Large intestine (tissue), 3 donors: ENCODE results near the gene SLC20A1. TPM values are rescaled to one million over a fixed set of nuclear protein-coding genes. Genes with fewer than 3 reads are reported as not detected.
A peak's percentile ranks its signal among the peaks of the same experiment; 100 is the strongest.

Source experiments
- DNase-seq, 2 donors: peaks; one replicate each; pipeline versions ENCODE4 v3.0.0 to v3.0.0-alpha.2; 2013
- H3K27ac ChIP-seq: one replicate; pipeline ENCODE4 v1.5.1; 2013; ENCODE audit warnings: low read length
- H3K27me3 ChIP-seq: 2 replicates; pipeline ENCODE4 v1.6.1; 2013; ENCODE audit warnings: low read length; ENCODE audit not compliant: control insufficient read depth, insufficient read depth
- H3K36me3 ChIP-seq: 2 replicates; pipeline ENCODE4 v1.6.1; 2013; ENCODE audit warnings: low read length; ENCODE audit not compliant: control insufficient read depth, insufficient read depth
- H3K4me1 ChIP-seq: one replicate; pipeline ENCODE4 v1.6.1; 2013; ENCODE audit warnings: low read length; ENCODE audit not compliant: control insufficient read depth, insufficient read depth
- H3K4me3 ChIP-seq: one replicate; pipeline ENCODE4 v1.5.1; 2013; ENCODE audit warnings: low read length
- H3K9me3 ChIP-seq: one replicate; pipeline ENCODE4 v1.6.1; 2013; ENCODE audit warnings: mild to moderate bottlenecking, low read depth, low read length, moderate library complexity; ENCODE audit not compliant: control insufficient read depth
- WGBS: methylation state at CpG from one replicate; pipeline ENCODE4 v1.1.5; 2013; ENCODE audit warnings: low lambda C conversion rate; ENCODE audit not compliant: insufficient coverage; 5-methylcytosine and 5-hydroxymethylcytosine counted together
- polyA plus RNA-seq: library from polyadenylated mRNA; unstranded; fragments of 120-200 nt; gene quantifications from one replicate; pipeline ENCODE4 v1.2.1, GENCODE V29; 2013

The SLC20A1 gene
- polyA plus RNA-seq, 1 donor = 42.1 TPM

DNA sequence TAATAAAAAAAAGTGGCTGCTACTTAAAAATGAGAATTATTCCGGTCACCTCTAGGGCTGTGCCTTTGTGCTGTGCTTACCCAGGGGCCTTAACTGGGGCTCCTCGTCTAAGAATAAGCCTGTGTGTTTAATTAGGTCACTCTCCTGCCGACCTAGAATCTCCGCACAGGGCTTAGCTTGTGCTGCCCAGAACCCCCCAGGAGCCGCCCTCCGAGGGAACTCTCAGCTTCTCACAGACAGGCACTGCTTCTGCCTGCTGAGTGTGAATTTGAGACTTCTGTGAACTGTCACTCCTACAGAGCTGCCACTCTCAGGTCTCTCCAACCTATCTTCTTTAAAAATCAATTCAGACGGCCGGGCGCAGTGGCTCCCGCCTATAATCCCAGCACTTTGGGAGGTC lies 63.2 kb downstream of the SLC20A1 start:
- no peak for DNase-seq
- WGBS = no CpG with 5 or more reads among the region's 10 CpGs
- Histone ChIP-seq H3K4me1 (peaks cover 3% of the 10 kb centered on the region), H3K36me3 (no peaks in the 10 kb centered on the region), H3K4me3 (no peak overlapping the region), H3K9me3 (no peaks in the 10 kb centered on the region), H3K27me3 (no peaks in the 10 kb centered on the region), H3K27ac (no peak overlapping the region)

DNA sequence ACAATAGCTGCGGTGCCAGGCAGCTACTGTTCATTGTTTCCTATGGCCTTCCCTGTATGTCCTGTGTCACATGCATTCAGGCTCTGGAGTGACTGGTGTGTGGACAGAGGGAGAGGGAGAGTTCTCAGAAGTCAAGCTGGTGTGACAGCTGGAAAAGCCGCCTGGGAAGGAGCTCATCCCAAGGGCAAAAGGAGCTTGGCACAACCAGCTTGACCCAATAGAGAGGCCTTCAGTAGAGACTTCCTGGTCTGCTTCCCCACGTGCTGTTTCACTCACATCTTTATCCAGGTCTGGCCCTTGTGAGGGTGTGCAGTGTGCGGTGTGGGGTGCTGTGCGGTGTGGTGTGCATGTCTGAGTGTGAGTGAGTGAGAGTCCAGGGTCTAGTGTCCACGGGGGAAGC lies 64.0 kb downstream of the SLC20A1 start:
- 92% methylated on average over 2 of the region's 6 CpGs for WGBS

DNA sequence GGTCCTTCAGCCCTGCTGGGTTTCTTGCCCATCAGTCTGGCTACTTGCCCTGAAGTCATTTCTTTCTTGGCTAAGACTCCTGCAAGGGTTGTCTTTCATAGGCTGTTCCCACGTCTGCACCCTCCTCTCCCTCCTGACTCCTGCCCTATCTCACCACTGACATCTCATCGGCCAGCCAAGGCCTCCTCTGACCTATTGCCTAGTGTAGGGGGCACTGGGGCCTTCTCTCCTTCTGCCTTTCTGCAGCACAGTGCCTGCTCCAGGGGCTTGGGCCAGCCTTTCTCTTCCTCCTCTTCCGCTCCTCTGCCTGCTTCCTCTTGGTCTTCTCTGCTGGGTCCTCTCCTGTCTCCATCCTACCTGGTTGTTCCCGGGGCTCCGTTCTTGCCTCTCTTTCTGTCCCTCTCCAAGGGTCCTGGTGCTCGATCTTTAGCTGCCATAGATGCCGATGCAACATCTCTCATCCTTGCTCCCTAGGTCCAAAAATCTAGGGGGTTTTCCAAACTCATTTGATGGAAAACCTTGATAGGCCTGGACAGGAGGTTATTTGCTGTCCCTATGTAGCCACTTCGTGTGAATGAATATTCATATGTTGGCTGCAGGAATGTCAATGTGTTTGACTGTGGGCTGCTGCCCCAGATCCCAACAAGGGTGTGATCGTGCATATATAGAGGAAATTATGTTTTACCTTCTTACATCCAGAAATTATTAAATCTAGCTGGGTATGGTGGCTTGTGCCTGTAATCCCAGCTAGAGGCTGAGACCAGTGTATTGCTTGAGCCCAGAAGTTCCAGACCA lies 65.4 kb downstream of the SLC20A1 start:
- peaks cover 3% of the 10 kb centered on the region for H3K4me1 ChIP-seq
- peaks cover 2% of the 10 kb centered on the region for H3K27me3 ChIP-seq
- no peaks in the 10 kb centered on the region for H3K36me3 ChIP-seq
- H3K9me3 ChIP-seq = no peaks in the 10 kb centered on the region
- H3K4me3 ChIP-seq = no peak overlapping the region
- no peak for DNase-seq
- no peak overlapping the region for H3K27ac ChIP-seq
- WGBS = 95% methylated on average over 4 of the region's 9 CpGs

More for the DNA sequence above, 64.0 kb downstream of the SLC20A1 start:
- Histone ChIP-seq H3K27ac (no peak overlapping the region), H3K36me3 (no peaks in the 10 kb centered on the region), H3K4me3 (no peak overlapping the region), H3K27me3 (peaks cover under 1% of the 10 kb centered on the region), H3K4me1 (peaks cover 3% of the 10 kb centered on the region), H3K9me3 (no peaks in the 10 kb centered on the region)
- DNase-seq = no peak

DNA sequence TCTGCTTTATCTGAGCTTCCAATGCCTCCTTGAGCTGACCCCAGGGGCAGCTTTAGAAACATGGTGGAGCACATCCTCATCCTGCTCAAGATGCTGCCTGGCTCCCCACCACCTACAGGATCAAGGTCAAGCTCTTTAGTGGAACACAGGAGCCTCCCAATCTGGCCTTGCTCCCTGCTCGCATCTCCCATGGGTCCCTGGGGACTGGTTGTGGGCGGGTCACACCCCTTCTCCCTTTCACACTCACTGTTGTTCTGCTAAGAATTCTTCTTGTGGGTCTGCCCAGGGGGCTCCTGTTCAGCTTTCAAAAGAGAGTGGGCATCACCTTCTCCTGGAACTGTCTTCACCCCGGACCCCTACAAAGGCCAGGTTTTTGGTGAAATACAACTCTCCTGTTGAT lies 66.7 kb downstream of the SLC20A1 start:
- DNase-seq = no peak
- Histone ChIP-seq H3K4me3 (no peak overlapping the region), H3K27ac (no peak overlapping the region), H3K27me3 (peaks cover 2% of the 10 kb centered on the region), H3K36me3 (no peaks in the 10 kb centered on the region), H3K4me1 (peaks cover 3% of the 10 kb centered on the region), H3K9me3 (no peaks in the 10 kb centered on the region)
- no CpG with 5 or more reads among the region's 3 CpGs for WGBS

DNA sequence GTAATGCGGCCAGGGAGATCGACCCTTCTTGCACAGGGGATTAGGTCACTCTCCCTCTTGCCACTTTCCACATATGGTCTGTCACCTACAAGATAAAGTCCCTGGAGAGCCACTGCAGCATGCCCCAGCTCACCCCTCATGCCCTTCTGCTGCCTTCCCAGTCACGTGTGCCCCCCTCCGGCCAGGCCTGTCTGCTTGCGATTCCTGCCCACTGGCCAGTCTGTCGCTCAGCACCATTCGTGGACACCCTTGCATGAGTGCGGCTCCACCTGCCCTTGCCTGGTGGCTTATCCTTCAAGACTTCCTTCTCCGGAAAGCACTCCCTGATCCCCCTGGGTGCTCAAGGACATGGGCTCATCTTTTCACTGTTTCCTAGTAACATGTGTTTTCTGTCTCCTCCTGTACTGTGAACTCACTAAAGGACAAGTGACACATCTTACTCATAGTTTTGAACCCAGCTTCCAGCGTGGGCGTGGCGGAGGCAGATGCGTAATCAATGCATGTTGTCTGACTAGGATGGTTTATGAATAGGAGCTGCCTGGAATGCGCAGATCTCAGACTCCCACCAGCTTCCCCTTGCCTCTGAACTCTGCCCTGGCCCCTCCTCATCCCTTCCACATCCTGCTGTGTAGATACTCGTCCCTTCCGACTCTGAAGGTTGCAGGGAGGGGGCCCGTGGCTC lies 67.3 kb downstream of the SLC20A1 start:
- Histone ChIP-seq H3K36me3 (no peaks in the 10 kb centered on the region), H3K27me3 (peaks cover 2% of the 10 kb centered on the region), H3K27ac (no peak overlapping the region), H3K4me3 (no peak overlapping the region), H3K9me3 (no peaks in the 10 kb centered on the region), H3K4me1 (peaks cover 3% of the 10 kb centered on the region)
- no CpG with 5 or more reads among the region's 17 CpGs for WGBS
- peak in 1 of 2 donors; percentile 34 for DNase-seq

Other genes with a start within 250 kb of the SLC20A1 start
- 3.9 TPM for gene RGPD8, start 212.3 kb upstream of the SLC20A1 start, polyA plus RNA-seq
- 20.8 TPM for gene TTL, start 163.8 kb upstream of the SLC20A1 start, polyA plus RNA-seq
- gene POLR1B, start 103.5 kb upstream of the SLC20A1 start, polyA plus RNA-seq = 23.7 TPM
- gene CHCHD5, start 61.3 kb upstream of the SLC20A1 start, polyA plus RNA-seq = 27.4 TPM
- 2.6 TPM for gene NT5DC4, start 75.1 kb downstream of the SLC20A1 start, polyA plus RNA-seq
- 6.2 TPM for gene CKAP2L, start 118.7 kb downstream of the SLC20A1 start, polyA plus RNA-seq
- 0.09 TPM for gene IL1A, start 138.6 kb downstream of the SLC20A1 start, polyA plus RNA-seq
- gene IL1B, start 190.8 kb downstream of the SLC20A1 start, polyA plus RNA-seq = 3.9 TPM